HEK293T (cell line): ENCODE measurements around the gene PAX8.

Experiments used
- ARNT ChIP-seq: fragments of 450-650 bp; IDR thresholded peaks from 2 replicates; pipeline ENCODE4 v1.6.1; 2017; ENCODE audit warnings: mild to moderate bottlenecking
- ELF4 ChIP-seq: fragments of 450-650 bp; IDR thresholded peaks from 2 replicates; pipeline ENCODE4 v1.6.1; 2017; ENCODE audit warnings: antibody characterized with exemption
- FOXK2 ChIP-seq: fragments of 450-650 bp; IDR thresholded peaks from 2 replicates; pipeline ENCODE4 v1.6.1; 2016; ENCODE audit warnings: mild to moderate bottlenecking
- FOXM1 ChIP-seq: fragments of 450-650 bp; IDR thresholded peaks from 2 replicates; pipeline ENCODE4 v1.6.1; 2017; ENCODE audit warnings: mild to moderate bottlenecking, borderline replicate concordance
- HDGF ChIP-seq: fragments of 450-650 bp; IDR thresholded peaks from 2 replicates; pipeline ENCODE4 v1.6.1; 2017; ENCODE audit warnings: antibody characterized with exemption, borderline replicate concordance
- LEF1 ChIP-seq: fragments of 450-650 bp; IDR thresholded peaks from 2 replicates; pipeline ENCODE4 v1.6.1; 2017; ENCODE audit warnings: mild to moderate bottlenecking, borderline replicate concordance
- TARDBP ChIP-seq: fragments of 450-650 bp; IDR thresholded peaks from 2 replicates; pipeline ENCODE4 v1.6.1; 2016

GRCh38 chr2:113291191-113291590 is 12.5 kb upstream of the PAX8 start:
- TF ChIP-seq HDGF, result no peak
- no peak for TF ChIP-seq FOXM1
- TF ChIP-seq FOXK2, result no peak
- TF ChIP-seq TARDBP, result no peak
- TF ChIP-seq ELF4, result no peak
- TF ChIP-seq ARNT, result no peak
- no peak for TF ChIP-seq LEF1
